IMR-90 (cell line): ENCODE measurements around the gene OTOGL. TPM values are rescaled to one million over a fixed set of nuclear protein-coding genes. Genes with fewer than 3 reads are reported as not detected.

Experiments
- ATAC-seq: fragments of 200-7000 bp; cut with Tn5 transposase; 2 replicates; pipeline ENCODE4 v1.9.1; 2020; ENCODE audit warnings: low read depth, mild to moderate bottlenecking, moderate library complexity
- BruUV-seq: library from RNA; stranded (reverse); fragments of 400-500 nt; replicated peaks from 2 replicates; lab custom pipeline; 2021; lab: Mats Ljungman, UMichigan
- CTCF ChIA-PET: fragments of 300-600 bp; formaldehyde crosslinking; extraction: SDS; loops from one replicate; lab custom pipeline; 2021; ENCODE audit warnings: antibody characterized with exemption; lab: Yijun Ruan, JAX
- POLR2A ChIA-PET: fragments of 300-600 bp; sonication (Branson Sonifier 250); formaldehyde crosslinking; loops from one replicate; lab custom pipeline; 2022; ENCODE audit warnings: antibody characterized with exemption; ENCODE audit not compliant: unreplicated experiment; lab: Charles Lee
- DNase-seq: peaks from one replicate; pipeline ENCODE4 v3.0.0; 2013
- H2AFZ ChIP-seq: replicated peaks from 2 replicates; pipeline ENCODE3; 2013; ENCODE audit warnings: low read length, mild to moderate bottlenecking; ENCODE audit not compliant: poor library complexity
- H2AK5ac ChIP-seq: 2 replicates; pipeline ENCODE4 v1.6.1; 2013; ENCODE audit warnings: low read depth, low read length, inconsistent platforms
- H2AK9ac ChIP-seq: replicated peaks from 2 replicates; pipeline ENCODE3; 2013; ENCODE audit warnings: mild to moderate bottlenecking, low read depth, low read length, moderate library complexity; ENCODE audit not compliant: poor library complexity
- H2BK120ac ChIP-seq: 2 replicates; pipeline ENCODE4 v1.6.1; 2013; ENCODE audit warnings: low read depth, low read length, inconsistent platforms
- H2BK15ac ChIP-seq: 3 replicates; pipeline ENCODE4 v1.6.1; 2013; ENCODE audit warnings: low read depth, low read length, inconsistent platforms
- H2BK20ac ChIP-seq: 2 replicates; pipeline ENCODE4 v1.6.1; 2013; ENCODE audit warnings: low read depth, mild to moderate bottlenecking, inconsistent platforms, low read length, moderate library complexity
- H2BK5ac ChIP-seq: 2 replicates; pipeline ENCODE4 v1.6.1; 2013; ENCODE audit warnings: mild to moderate bottlenecking, low read depth, low read length, inconsistent platforms; ENCODE audit not compliant: poor library complexity, severe bottlenecking
- H3K14ac ChIP-seq: replicated peaks from 2 replicates; pipeline ENCODE4 v1.6.1; 2013; ENCODE audit warnings: low read depth, low read length, inconsistent platforms
- H3K18ac ChIP-seq: 2 replicates; pipeline ENCODE4 v1.6.1; 2013; ENCODE audit warnings: low read depth, low read length, control low read depth
- H3K23ac ChIP-seq: 2 replicates; pipeline ENCODE4 v1.6.1; 2013; ENCODE audit warnings: low read depth, low read length, inconsistent platforms
- H3K27ac ChIP-seq: 2 replicates; pipeline ENCODE4 v1.5.1; 2013; ENCODE audit warnings: mild to moderate bottlenecking, control low read depth, low read length; ENCODE audit not compliant: insufficient read depth
- H3K27me3 ChIP-seq: 2 replicates; pipeline ENCODE4 v1.6.1; 2013; ENCODE audit warnings: low read length; ENCODE audit not compliant: control insufficient read depth, insufficient read depth
- H3K36me3 ChIP-seq: 2 replicates; pipeline ENCODE4 v1.6.1; 2013; ENCODE audit warnings: low read length, mixed read lengths; ENCODE audit not compliant: control insufficient read depth, insufficient read depth
- H3K4ac ChIP-seq: 2 replicates; pipeline ENCODE4 v1.6.1; 2013; ENCODE audit warnings: low read depth, low read length, inconsistent platforms
- H3K4me1 ChIP-seq: 2 replicates; pipeline ENCODE4 v1.6.1; 2013; ENCODE audit warnings: low read length, mixed read lengths; ENCODE audit not compliant: control insufficient read depth, insufficient read depth
- H3K4me2 ChIP-seq: 2 replicates; pipeline ENCODE4 v1.6.1; 2013; ENCODE audit warnings: low read depth, mild to moderate bottlenecking, control low read depth, low read length, moderate library complexity
- H3K4me3 ChIP-seq: 2 replicates; pipeline ENCODE4 v1.5.1; 2013; ENCODE audit warnings: low read depth, mild to moderate bottlenecking, control low read depth, low read length, moderate library complexity; ENCODE audit not compliant: insufficient read depth
- H3K56ac ChIP-seq: 2 replicates; pipeline ENCODE4 v1.6.1; 2013; ENCODE audit warnings: low read length, inconsistent platforms; ENCODE audit not compliant: insufficient read depth; ENCODE audit errors: extremely low read depth
- H3K79me1 ChIP-seq, 2 experiments: 2 replicates each; pipeline ENCODE4 v1.6.1; 2013; ENCODE audit warnings: low read length in 2 of 2, inconsistent platforms in 1 of 2, low read depth in 1 of 2
- H3K9ac ChIP-seq: 2 replicates; pipeline ENCODE4 v1.6.1; 2013; ENCODE audit warnings: low read depth, low read length, control low read depth
- H3K9me1 ChIP-seq: 2 replicates; pipeline ENCODE4 v1.6.1; 2013; ENCODE audit warnings: low read length, inconsistent platforms; ENCODE audit not compliant: insufficient read depth
- H3K9me3 ChIP-seq: 2 replicates; pipeline ENCODE4 v1.6.1; 2013; ENCODE audit warnings: low read length; ENCODE audit not compliant: control insufficient read depth, insufficient read depth
- H4K20me1 ChIP-seq: 2 replicates; pipeline ENCODE4 v1.6.1; 2013; ENCODE audit warnings: low read length, inconsistent platforms; ENCODE audit not compliant: insufficient read depth
- H4K5ac ChIP-seq: 2 replicates; pipeline ENCODE4 v1.6.1; 2013; ENCODE audit warnings: mild to moderate bottlenecking, low read depth, low read length, control low read depth
- H4K8ac ChIP-seq, 2 experiments: 2 replicates each; pipeline ENCODE4 v1.6.1; 2013; ENCODE audit warnings: low read depth in 2 of 2, low read length in 2 of 2, control low read depth in 1 of 2, inconsistent platforms in 1 of 2
- H4K91ac ChIP-seq: 2 replicates; pipeline ENCODE4 v1.6.1; 2013; ENCODE audit warnings: low read depth, low read length, inconsistent platforms; ENCODE audit not compliant: insufficient read depth
- BHLHE40 ChIP-seq: fragments of 150-350 bp; IDR thresholded peaks from 2 replicates; pipeline ENCODE4 v1.6.1; 2016; ENCODE audit warnings: mild to moderate bottlenecking, low read depth, low read length
- CEBPB ChIP-seq: IDR thresholded peaks from 2 replicates; pipeline ENCODE4 v1.6.1; 2012; ENCODE audit warnings: low read depth, low read length, improper control_type of control experiment
- CHD1 ChIP-seq: IDR thresholded peaks from 2 replicates; pipeline ENCODE4 v1.6.1; 2012; ENCODE audit warnings: low read depth, low read length, improper control_type of control experiment
- CTCF ChIP-seq: conservative IDR thresholded peaks from 2 replicates; pipeline ENCODE4 v1.5.1; 2012; ENCODE audit warnings: mild to moderate bottlenecking, low read depth, low read length, improper control_type of control experiment
- ELK1 ChIP-seq: fragments of 150-350 bp; IDR thresholded peaks from 2 replicates; pipeline ENCODE4 v1.6.1; 2016; ENCODE audit warnings: low read depth, mild to moderate bottlenecking, low read length, moderate library complexity, borderline replicate concordance
- FOS ChIP-seq: fragments of 150-350 bp; IDR thresholded peaks from 2 replicates; pipeline ENCODE4 v1.6.1; 2016; ENCODE audit warnings: low read depth, low read length
- MAFK ChIP-seq: IDR thresholded peaks from 2 replicates; pipeline ENCODE4 v1.6.1; 2012; ENCODE audit warnings: low read depth, low read length, improper control_type of control experiment
- MAZ ChIP-seq: IDR thresholded peaks from 2 replicates; pipeline ENCODE4 v1.6.1; 2012; ENCODE audit warnings: low read depth, mild to moderate bottlenecking, low read length, improper control_type of control experiment, moderate library complexity, borderline replicate concordance
- MXI1 ChIP-seq: IDR thresholded peaks from 2 replicates; pipeline ENCODE4 v1.6.1; 2012; ENCODE audit warnings: low read depth, mild to moderate bottlenecking, low read length, moderate library complexity, borderline replicate concordance
- NFE2L2 ChIP-seq: fragments of 150-350 bp; IDR thresholded peaks from 2 replicates; pipeline ENCODE4 v1.6.1; 2016; ENCODE audit warnings: low read depth, mild to moderate bottlenecking, low read length
- POLR2A ChIP-seq: IDR thresholded peaks from 2 replicates; pipeline ENCODE4 v1.6.1; 2012; ENCODE audit warnings: mild to moderate bottlenecking, low read depth, low read length
- RAD21 ChIP-seq: IDR thresholded peaks from 2 replicates; pipeline ENCODE4 v1.6.1; 2012; ENCODE audit warnings: low read length, improper control_type of control experiment
- RCOR1 ChIP-seq: IDR thresholded peaks from 2 replicates; pipeline ENCODE4 v1.6.1; 2012; ENCODE audit warnings: mild to moderate bottlenecking, low read length, improper control_type of control experiment; ENCODE audit not compliant: insufficient replicate concordance
- RFX5 ChIP-seq: IDR thresholded peaks from 2 replicates; pipeline ENCODE4 v1.8.0; 2012; ENCODE audit warnings: low read depth, mild to moderate bottlenecking, low read length, moderate library complexity
- SMC3 ChIP-seq: fragments of 150-350 bp; IDR thresholded peaks from 2 replicates; pipeline ENCODE4 v1.6.1; 2016; ENCODE audit warnings: low read depth, mild to moderate bottlenecking, antibody characterized with exemption, low read length, moderate library complexity
- WGBS, 2 experiments: methylation state at CpG; one replicate each; pipeline versions ENCODE4 v1.1.5 to v1.1.7; 2013; ENCODE audit warnings: missing lambda C conversion rate in 2 of 2; ENCODE audit not compliant: insufficient read length in 1 of 2; ENCODE audit errors: extremely low coverage in 2 of 2; 5-methylcytosine and 5-hydroxymethylcytosine counted together
- dilution Hi-C: fragments of 300-500 bp; cut with HindIII; formaldehyde crosslinking; loops from one replicate; pipeline ENCODE4 v1.14.3; 2018; ENCODE audit warnings: low sequenced_read_pairs; ENCODE audit not compliant: unreplicated experiment
- in situ Hi-C: fragments of 300-500 bp; cut with MboI; formaldehyde crosslinking; loops from 3 replicates; pipeline ENCODE4 v1.14.3; 2019; ENCODE audit warnings: low sequenced_read_pairs, inconsistent platforms, mixed read lengths
- intact Hi-C: fragments of 100-400 bp; cut with micrococcal nuclease; formaldehyde crosslinking; loops from 2 replicates; pipeline ENCODE4 v1.10.0; 2022
- polyA plus RNA-seq, 3 experiments: library from polyadenylated mRNA; depleted of rRNA; stranded (reverse); fragments of >200 nt; gene quantifications; 2 replicates each; pipeline ENCODE4 v1.2.3, GENCODE V29; 2012; ENCODE audit warnings: low replicate concordance in 1 of 3
- total RNA-seq: library from RNA; depleted of rRNA; stranded (reverse); fragments of >200 nt; gene quantifications from 2 replicates; pipeline ENCODE4 v1.2.3, GENCODE V29; 2012
- TF ChIP-seq, protein P1 (sequence below): fragments of 150-350 bp; IDR thresholded peaks from 2 replicates; pipeline ENCODE4 v1.6.1; 2017; ENCODE audit warnings: mild to moderate bottlenecking, antibody characterized with exemption, low read length, low read depth

OTOGL gene
- total and polyA plus RNA-seq, 2 of the 4 experiments (the other 2 are of a cell fraction) = 0.10 to 0.18 TPM

GRCh38 chr12:80320121-80320678 is 220.9 kb downstream of the OTOGL start:
- Histone ChIP-seq H3K4me2 (no peak overlapping the region), H4K91ac (no peak overlapping the region), H3K23ac (no peak overlapping the region), H4K20me1 (no peaks in the 10 kb centered on the region), H3K18ac (no peak overlapping the region), H3K79me1 (no peaks in the 10 kb centered on the region), H2AK9ac (no peak overlapping the region), H3K27ac (no peak overlapping the region), H3K56ac (no peak overlapping the region), H3K4me3 (no peak overlapping the region), H3K9me1 (no peaks in the 10 kb centered on the region), H3K4ac (no peak overlapping the region), H3K14ac (no peak overlapping the region), H4K8ac (no peak overlapping the region), H2BK120ac (no peak overlapping the region), H3K4me1 (0 out of 2 replicates have a peak, but pooled peaks cover 2% of the 10 kb centered on the region), H3K9me3 (no peaks in the 10 kb centered on the region), H2AFZ (no peak overlapping the region), H2AK5ac (no peak overlapping the region), H3K36me3 (no peaks in the 10 kb centered on the region), H2BK15ac (no peak overlapping the region), H2BK20ac (no peak overlapping the region), H3K27me3 (peaks cover 1% of the 10 kb centered on the region; the same call in 1 of the 2 replicates), H4K5ac (no peak overlapping the region), H3K9ac (no peak overlapping the region), H2BK5ac (no peak overlapping the region)
- ATAC-seq = no peak
- BruUV-seq = no TSS peak
- intact Hi-C loops = no loop called here
- ChIA-PET POLR2A (no interaction called here), CTCF (interaction anchor here (0.5 kb wide), 1 partner anchor 211 kb away, joined by 3 read pairs; no protein-coding TSS in a partner anchor)
- TF ChIP-seq SMC3 (no peak), CHD1 (no peak), RCOR1 (no peak), FOS (no peak), NFE2L2 (no peak), CEBPB (no peak), MXI1 (no peak), ELK1 (no peak), CTCF (no peak), BHLHE40 (no peak), MAFK (no peak), POLR2A (no peak), RAD21 (no peak), RFX5 (no peak), MAZ (no peak)
- TF ChIP-seq, protein P1, sequence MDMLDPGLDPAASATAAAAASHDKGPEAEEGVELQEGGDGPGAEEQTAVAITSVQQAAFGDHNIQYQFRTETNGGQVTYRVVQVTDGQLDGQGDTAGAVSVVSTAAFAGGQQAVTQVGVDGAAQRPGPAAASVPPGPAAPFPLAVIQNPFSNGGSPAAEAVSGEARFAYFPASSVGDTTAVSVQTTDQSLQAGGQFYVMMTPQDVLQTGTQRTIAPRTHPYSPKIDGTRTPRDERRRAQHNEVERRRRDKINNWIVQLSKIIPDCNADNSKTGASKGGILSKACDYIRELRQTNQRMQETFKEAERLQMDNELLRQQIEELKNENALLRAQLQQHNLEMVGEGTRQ = no peak
- WGBS, 2 experiments = no CpG with 5 or more reads among the region's 2 CpGs
- in situ Hi-C loops = no loop called here
- dilution Hi-C loops = no loop called here
- no peak for DNase-seq
